ENCODE measurements around the gene TMEM259.

The TMEM259 gene

GRCh38 chr19:1063030-1063908 is 42.3 kb upstream of the TMEM259 start:
- DNase-seq (ENCODE audit: low read depth in 1 of 2, low spot score in 1 of 2): no peak
- no peaks in the 10 kb centered on the region for H3K27me3 ChIP-seq (ENCODE audit: insufficient read depth, poor library complexity, severe bottlenecking)
- H3K27ac ChIP-seq (replicated peaks): no peak overlapping the region

DNA sequence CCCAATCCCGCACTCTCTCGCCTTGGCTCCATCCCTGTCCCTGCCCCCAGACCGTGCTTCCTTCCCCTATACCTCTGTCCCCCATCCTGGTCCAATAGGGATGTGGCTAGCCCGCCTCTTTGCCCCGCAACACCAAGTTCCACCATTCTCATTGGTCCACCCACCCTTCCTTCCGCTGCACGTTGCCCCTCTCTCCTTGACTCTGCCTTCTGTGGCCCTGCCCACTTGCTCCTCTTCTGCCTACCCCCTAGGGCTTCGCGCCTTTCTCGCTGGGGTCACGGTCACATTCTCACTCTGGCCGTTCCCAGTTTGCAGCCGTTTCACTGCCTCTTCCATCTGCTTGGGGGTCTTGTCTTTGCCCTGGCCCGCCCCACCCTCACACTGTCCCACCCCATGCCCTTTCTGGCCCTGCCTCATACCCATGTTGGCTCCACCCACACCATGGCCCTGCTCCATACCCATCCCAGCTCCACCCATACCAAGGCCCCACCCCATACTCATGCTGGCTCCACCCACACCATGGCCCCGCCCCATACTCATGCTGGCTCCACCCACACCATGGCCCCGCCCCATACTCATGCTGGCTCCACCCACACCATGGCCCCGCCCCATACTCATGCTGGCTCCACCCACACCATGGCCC is 41.6 kb upstream of the TMEM259 start:
- no peak for DNase-seq (ENCODE audit: low read depth in 1 of 2, low spot score in 1 of 2)
- TF ChIP-seq, protein P1, sequence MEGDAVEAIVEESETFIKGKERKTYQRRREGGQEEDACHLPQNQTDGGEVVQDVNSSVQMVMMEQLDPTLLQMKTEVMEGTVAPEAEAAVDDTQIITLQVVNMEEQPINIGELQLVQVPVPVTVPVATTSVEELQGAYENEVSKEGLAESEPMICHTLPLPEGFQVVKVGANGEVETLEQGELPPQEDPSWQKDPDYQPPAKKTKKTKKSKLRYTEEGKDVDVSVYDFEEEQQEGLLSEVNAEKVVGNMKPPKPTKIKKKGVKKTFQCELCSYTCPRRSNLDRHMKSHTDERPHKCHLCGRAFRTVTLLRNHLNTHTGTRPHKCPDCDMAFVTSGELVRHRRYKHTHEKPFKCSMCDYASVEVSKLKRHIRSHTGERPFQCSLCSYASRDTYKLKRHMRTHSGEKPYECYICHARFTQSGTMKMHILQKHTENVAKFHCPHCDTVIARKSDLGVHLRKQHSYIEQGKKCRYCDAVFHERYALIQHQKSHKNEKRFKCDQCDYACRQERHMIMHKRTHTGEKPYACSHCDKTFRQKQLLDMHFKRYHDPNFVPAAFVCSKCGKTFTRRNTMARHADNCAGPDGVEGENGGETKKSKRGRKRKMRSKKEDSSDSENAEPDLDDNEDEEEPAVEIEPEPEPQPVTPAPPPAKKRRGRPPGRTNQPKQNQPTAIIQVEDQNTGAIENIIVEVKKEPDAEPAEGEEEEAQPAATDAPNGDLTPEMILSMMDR (IDR thresholded peaks at IDR 0.05; ENCODE audit: insufficient read depth, low read length): no peak
- no peak for TF ChIP-seq SPI1 (IDR thresholded peaks at IDR 0.05; ENCODE audit: borderline replicate concordance, low read depth)
- no peak for TF ChIP-seq GABPA (IDR thresholded peaks at IDR 0.05; ENCODE audit: low read depth)
- no peak for TF ChIP-seq POLR2AphosphoS5 (IDR thresholded peaks at IDR 0.05; ENCODE audit: low read depth)
- TF ChIP-seq, protein P2, sequence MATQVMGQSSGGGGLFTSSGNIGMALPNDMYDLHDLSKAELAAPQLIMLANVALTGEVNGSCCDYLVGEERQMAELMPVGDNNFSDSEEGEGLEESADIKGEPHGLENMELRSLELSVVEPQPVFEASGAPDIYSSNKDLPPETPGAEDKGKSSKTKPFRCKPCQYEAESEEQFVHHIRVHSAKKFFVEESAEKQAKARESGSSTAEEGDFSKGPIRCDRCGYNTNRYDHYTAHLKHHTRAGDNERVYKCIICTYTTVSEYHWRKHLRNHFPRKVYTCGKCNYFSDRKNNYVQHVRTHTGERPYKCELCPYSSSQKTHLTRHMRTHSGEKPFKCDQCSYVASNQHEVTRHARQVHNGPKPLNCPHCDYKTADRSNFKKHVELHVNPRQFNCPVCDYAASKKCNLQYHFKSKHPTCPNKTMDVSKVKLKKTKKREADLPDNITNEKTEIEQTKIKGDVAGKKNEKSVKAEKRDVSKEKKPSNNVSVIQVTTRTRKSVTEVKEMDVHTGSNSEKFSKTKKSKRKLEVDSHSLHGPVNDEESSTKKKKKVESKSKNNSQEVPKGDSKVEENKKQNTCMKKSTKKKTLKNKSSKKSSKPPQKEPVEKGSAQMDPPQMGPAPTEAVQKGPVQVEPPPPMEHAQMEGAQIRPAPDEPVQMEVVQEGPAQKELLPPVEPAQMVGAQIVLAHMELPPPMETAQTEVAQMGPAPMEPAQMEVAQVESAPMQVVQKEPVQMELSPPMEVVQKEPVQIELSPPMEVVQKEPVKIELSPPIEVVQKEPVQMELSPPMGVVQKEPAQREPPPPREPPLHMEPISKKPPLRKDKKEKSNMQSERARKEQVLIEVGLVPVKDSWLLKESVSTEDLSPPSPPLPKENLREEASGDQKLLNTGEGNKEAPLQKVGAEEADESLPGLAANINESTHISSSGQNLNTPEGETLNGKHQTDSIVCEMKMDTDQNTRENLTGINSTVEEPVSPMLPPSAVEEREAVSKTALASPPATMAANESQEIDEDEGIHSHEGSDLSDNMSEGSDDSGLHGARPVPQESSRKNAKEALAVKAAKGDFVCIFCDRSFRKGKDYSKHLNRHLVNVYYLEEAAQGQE (IDR thresholded peaks at IDR 0.05; ENCODE audit: insufficient replicate concordance, low read depth): no peak
- Histone ChIP-seq H3K27ac (replicated peaks) (no peak overlapping the region), H3K27me3 (ENCODE audit: insufficient read depth, poor library complexity, severe bottlenecking) (no peaks in the 10 kb centered on the region), H3K4me3 (replicated peaks; ENCODE audit: insufficient read depth, low read length) (no peak overlapping the region)

More at GRCh38 chr19:1063030-1063908, 42.3 kb upstream of the TMEM259 start:
- TF ChIP-seq GABPA (IDR thresholded peaks at IDR 0.05; ENCODE audit: low read depth): no peak
- no peak for TF ChIP-seq SPI1 (IDR thresholded peaks at IDR 0.05; ENCODE audit: borderline replicate concordance, low read depth)
- TF ChIP-seq, protein P2 (IDR thresholded peaks at IDR 0.05; ENCODE audit: insufficient replicate concordance, low read depth): no peak
- no peak for TF ChIP-seq POLR2AphosphoS5 (IDR thresholded peaks at IDR 0.05; ENCODE audit: low read depth)
- TF ChIP-seq, protein P1 (IDR thresholded peaks at IDR 0.05; ENCODE audit: insufficient read depth, low read length): no peak
- H3K4me3 ChIP-seq (replicated peaks; ENCODE audit: insufficient read depth, low read length): no peak overlapping the region

DNA sequence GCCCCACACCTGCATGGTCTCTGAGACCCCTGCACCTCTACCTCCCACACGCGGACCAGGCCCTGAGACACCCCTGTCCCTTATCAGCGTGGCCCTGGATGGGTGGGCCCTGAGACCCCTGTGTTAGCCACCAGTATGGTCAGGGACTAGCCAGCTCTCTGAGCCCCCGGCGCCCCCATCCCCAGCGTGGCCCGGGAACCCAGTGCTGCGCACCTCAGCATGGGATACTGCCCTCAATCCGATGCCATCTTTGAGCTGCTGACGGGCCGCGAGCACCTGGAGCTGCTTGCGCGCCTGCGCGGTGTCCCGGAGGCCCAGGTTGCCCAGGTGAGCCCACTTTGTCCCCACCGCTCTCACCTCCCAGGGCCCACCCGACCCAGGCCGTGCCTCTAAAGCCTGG is 41.1 kb upstream of the TMEM259 start:
- DNase-seq (ENCODE audit: low read depth in 1 of 2, low spot score in 1 of 2): no peak
- Histone ChIP-seq H3K27me3 (ENCODE audit: insufficient read depth, poor library complexity, severe bottlenecking) (no peaks in the 10 kb centered on the region), H3K27ac (replicated peaks) (no peak overlapping the region), H3K4me3 (replicated peaks; ENCODE audit: insufficient read depth, low read length) (no peak overlapping the region)
- TF ChIP-seq SPI1 (IDR thresholded peaks at IDR 0.05; ENCODE audit: borderline replicate concordance, low read depth) (no peak), POLR2AphosphoS5 (IDR thresholded peaks at IDR 0.05; ENCODE audit: low read depth) (no peak), GABPA (IDR thresholded peaks at IDR 0.05; ENCODE audit: low read depth) (no peak)
- TF ChIP-seq, protein P2 (IDR thresholded peaks at IDR 0.05; ENCODE audit: insufficient replicate concordance, low read depth): no peak
- TF ChIP-seq, protein P1 (IDR thresholded peaks at IDR 0.05; ENCODE audit: insufficient read depth, low read length): no peak
